ENCODE measurements around the gene C1orf21.

- TF ChIP-seq CTCF (IDR thresholded peaks at IDR 0.05; ENCODE audit: low read length) = no peak
- no peak for TF ChIP-seq EZH2 (IDR thresholded peaks at IDR 0.05; ENCODE audit: borderline replicate concordance, low read length)
Measured at GRCh38 chr1:184385865-184386311, 941 bp upstream of the C1orf21 start.
